ENCODE data around the gene PPP1R9B. TPM values are rescaled to one million over a fixed set of nuclear protein-coding genes. Genes with fewer than 3 reads are reported as not detected.
A peak's percentile ranks its signal among the peaks of the same experiment; 100 is the strongest.

PPP1R9B gene
- polyA plus RNA-seq, 1 donor (not counting 4 experiments of a cell fraction or from before 2014, with no cell fraction given) = 16.1 TPM

GRCh38 chr17:50135316-50136095 lies 15.0 kb downstream of the PPP1R9B start:
- DNase-seq (ENCODE audit: low read depth, low spot score) = no peak

GRCh38 chr17:50134206-50135110 lies 16.0 kb downstream of the PPP1R9B start:
- no peak overlapping the region for H3K4me3 ChIP-seq (ENCODE audit: control insufficient read depth in 2 of 3, extremely low read depth in 1 of 3, insufficient read depth in 2 of 3, low read depth in 1 of 3, low read length in 3 of 3)
- peaks cover 38 to 39% of the 10 kb centered on the region in 2 experiments for H3K36me3 ChIP-seq (ENCODE audit: control insufficient read depth in 2 of 2, extremely low read depth in 1 of 2, insufficient read depth in 2 of 2, low read length in 2 of 2)
- peaks cover 11% of the 10 kb centered on the region for H3K27me3 ChIP-seq (ENCODE audit: control insufficient read depth, extremely low read depth, insufficient read depth, low read length)
- FAIRE-seq (no peak), DNase-seq (ENCODE audit: low read depth, low spot score) (no peak)
- H3K79me2 ChIP-seq (ENCODE audit: control insufficient read depth, insufficient read depth, low read length) = no peaks in the 10 kb centered on the region
- dilution Hi-C loops (cut with MboI; ENCODE audit: extremely low pct_ligation_motif_present, low sequenced_read_pairs) = no loop called here
- H3K9me3 ChIP-seq (ENCODE audit: control insufficient read depth, low read depth, low read length) = no peaks in the 10 kb centered on the region
- H3K4me2 ChIP-seq (ENCODE audit: control insufficient read depth, extremely low read depth, insufficient read depth, low read depth, low read length) = no peak overlapping the region
- H3K27ac ChIP-seq (ENCODE audit: control insufficient read depth, insufficient read depth, low read length) = no peak overlapping the region
- no peak overlapping the region for H2AFZ ChIP-seq (ENCODE audit: control insufficient read depth, low read length)
- no peaks in the 10 kb centered on the region for H3K9me1 ChIP-seq (ENCODE audit: control insufficient read depth, extremely low read depth, insufficient read depth, low read length)
- H3K9ac ChIP-seq (ENCODE audit: control insufficient read depth, extremely low read depth, insufficient read depth, low read length) = no peak overlapping the region
- H3K4me1 ChIP-seq (ENCODE audit: control insufficient read depth, extremely low read depth, insufficient read depth, low read length) = peaks cover 3% of the 10 kb centered on the region
- TF ChIP-seq CTCF (optimal IDR thresholded peaks at IDR 0.05 in 1 of 3, IDR thresholded peaks at IDR 0.05 in 1 of 3, conservative IDR thresholded peaks at IDR 0.05 in 1 of 3; ENCODE audit: extremely low read depth in 1 of 3, insufficient read depth in 2 of 3, low read length in 3 of 3) (peak in 1 of 3 experiments; percentile 2), EZH2 (IDR thresholded peaks at IDR 0.05; ENCODE audit: low read length) (no peak)
- H4K20me1 ChIP-seq (ENCODE audit: control insufficient read depth, extremely low read depth, insufficient read depth, low read length) = no peaks in the 10 kb centered on the region

More at GRCh38 chr17:50135316-50136095, 15.0 kb downstream of the PPP1R9B start:
- Histone ChIP-seq H3K27ac (ENCODE audit: control insufficient read depth, insufficient read depth, low read length) (no peak overlapping the region), H3K79me2 (ENCODE audit: control insufficient read depth, insufficient read depth, low read length) (no peaks in the 10 kb centered on the region), H3K9me3 (ENCODE audit: control insufficient read depth, low read depth, low read length) (no peaks in the 10 kb centered on the region), H3K9me1 (ENCODE audit: control insufficient read depth, extremely low read depth, insufficient read depth, low read length) (no peaks in the 10 kb centered on the region), H3K9ac (ENCODE audit: control insufficient read depth, extremely low read depth, insufficient read depth, low read length) (no peak overlapping the region), H3K4me1 (ENCODE audit: control insufficient read depth, extremely low read depth, insufficient read depth, low read length) (no peaks in the 10 kb centered on the region), H2AFZ (ENCODE audit: control insufficient read depth, low read length) (no peak overlapping the region), H4K20me1 (ENCODE audit: control insufficient read depth, extremely low read depth, insufficient read depth, low read length) (peaks cover 4% of the 10 kb centered on the region), H3K27me3 (ENCODE audit: control insufficient read depth, extremely low read depth, insufficient read depth, low read length) (peaks cover 5% of the 10 kb centered on the region), H3K36me3 (ENCODE audit: control insufficient read depth in 2 of 2, extremely low read depth in 1 of 2, insufficient read depth in 2 of 2, low read length in 2 of 2) (peaks cover 43 to 49% of the 10 kb centered on the region in 2 experiments), H3K4me3 (ENCODE audit: control insufficient read depth in 2 of 3, extremely low read depth in 1 of 3, insufficient read depth in 2 of 3, low read depth in 1 of 3, low read length in 3 of 3) (no peak overlapping the region), H3K4me2 (ENCODE audit: control insufficient read depth, extremely low read depth, insufficient read depth, low read depth, low read length) (no peak overlapping the region)
- TF ChIP-seq EZH2 (IDR thresholded peaks at IDR 0.05; ENCODE audit: low read length) (no peak), CTCF (optimal IDR thresholded peaks at IDR 0.05 in 1 of 3, IDR thresholded peaks at IDR 0.05 in 1 of 3, conservative IDR thresholded peaks at IDR 0.05 in 1 of 3; ENCODE audit: extremely low read depth in 1 of 3, insufficient read depth in 2 of 3, low read length in 3 of 3) (no peak)
- dilution Hi-C loops (cut with MboI; ENCODE audit: extremely low pct_ligation_motif_present, low sequenced_read_pairs) = no loop called here
- no peak for FAIRE-seq
